RKO (cell line): ENCODE results near the gene TOR1B.
"Not testable (repeated sequence)": the region's sequence is repeated elsewhere in the genome, so short reads cannot be mapped to it uniquely, and the experiment has no call there.

Experiments used
- DNase-seq: peaks from one replicate; pipeline ENCODE4 v3.0.0-alpha.2; 2016; ENCODE audit warnings: low spot score

The TOR1B gene, protein sequence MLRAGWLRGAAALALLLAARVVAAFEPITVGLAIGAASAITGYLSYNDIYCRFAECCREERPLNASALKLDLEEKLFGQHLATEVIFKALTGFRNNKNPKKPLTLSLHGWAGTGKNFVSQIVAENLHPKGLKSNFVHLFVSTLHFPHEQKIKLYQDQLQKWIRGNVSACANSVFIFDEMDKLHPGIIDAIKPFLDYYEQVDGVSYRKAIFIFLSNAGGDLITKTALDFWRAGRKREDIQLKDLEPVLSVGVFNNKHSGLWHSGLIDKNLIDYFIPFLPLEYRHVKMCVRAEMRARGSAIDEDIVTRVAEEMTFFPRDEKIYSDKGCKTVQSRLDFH

DNA sequence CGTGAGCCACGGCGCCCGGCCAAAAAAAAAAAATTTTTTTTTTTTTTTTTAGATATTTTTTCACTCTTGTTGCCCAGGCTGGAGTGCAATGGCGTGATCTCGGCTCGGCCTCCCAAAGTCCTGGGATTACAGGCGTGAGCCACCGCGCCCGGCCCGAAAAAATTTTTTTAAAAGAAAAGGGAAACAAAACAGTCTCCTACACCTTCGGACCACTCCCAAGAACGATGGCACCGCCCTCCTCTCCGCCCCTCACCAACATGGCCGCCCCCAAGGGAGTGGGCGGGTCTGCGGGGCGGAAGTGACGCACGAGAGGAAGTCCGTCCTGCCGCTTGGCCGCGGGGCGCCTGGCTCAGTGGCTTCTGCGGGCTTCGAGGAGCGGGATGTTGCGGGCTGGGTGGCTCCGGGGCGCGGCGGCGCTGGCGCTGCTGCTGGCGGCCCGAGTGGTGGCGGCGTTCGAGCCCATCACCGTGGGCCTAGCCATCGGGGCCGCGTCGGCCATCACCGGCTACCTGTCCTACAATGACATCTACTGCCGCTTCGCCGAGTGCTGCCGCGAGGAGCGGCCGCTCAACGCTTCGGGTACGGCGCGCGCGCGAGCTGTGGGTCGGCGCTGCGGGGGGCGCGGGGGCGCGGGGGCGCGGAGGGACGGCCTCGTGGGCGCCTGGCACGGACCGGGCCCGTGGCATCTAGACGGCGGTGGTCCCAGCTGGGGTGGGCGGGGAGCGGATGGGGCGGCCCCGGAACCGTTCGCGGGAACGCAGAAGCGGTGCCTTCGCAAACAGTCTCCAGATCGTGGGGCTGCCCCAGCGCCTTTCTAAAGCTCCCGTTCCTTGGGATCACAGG lies at the start of gene TOR1B:
TSS of gene TOR1B (plus strand) at position 352 of the 843 bp plus-strand sequence. CDS start at position 381, 29 bp downstream.
- peak; percentile 96 for DNase-seq

DNA sequence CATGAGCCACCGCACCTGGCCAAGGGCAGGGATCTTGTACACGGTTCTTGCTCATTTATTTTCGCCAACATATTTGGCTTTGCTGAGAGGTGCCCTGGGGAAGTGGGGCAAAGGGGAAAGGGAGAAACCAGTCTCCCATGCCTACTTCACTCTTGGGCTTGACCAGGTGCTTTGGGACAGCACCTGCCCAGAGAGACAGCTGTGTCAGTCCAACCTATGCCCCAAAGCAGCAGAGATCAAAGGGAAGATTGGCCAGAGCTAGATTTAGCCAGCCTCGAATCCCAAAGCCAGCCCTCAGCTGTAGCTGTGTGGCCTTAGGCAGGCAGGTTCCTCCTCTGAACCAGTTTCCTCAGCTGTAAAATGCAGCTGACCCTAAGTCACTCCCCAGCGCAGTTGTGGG lies 47.8 kb upstream of the TOR1B start:
- DNase-seq: no peak

DNA sequence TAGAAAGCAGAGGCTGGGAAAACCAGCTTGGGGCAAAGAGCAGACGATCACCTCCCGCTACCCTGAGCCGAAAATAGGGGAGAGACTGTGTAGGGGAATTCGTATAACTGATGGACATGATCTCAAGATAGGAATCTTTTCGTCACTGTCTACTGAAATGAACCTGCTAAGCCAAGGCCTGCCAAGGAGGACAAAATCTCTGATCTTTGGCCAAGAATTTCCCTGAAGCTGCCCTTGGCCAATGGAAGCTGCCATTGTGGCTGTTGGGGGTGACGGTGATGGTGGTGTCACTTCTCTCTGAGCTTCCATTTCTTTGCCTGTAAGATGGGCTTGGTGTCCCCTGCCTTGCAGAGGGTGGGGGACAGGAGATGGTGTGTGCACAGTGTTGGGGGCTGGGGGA lies 46.8 kb upstream of the TOR1B start:
- no peak for DNase-seq

DNA sequence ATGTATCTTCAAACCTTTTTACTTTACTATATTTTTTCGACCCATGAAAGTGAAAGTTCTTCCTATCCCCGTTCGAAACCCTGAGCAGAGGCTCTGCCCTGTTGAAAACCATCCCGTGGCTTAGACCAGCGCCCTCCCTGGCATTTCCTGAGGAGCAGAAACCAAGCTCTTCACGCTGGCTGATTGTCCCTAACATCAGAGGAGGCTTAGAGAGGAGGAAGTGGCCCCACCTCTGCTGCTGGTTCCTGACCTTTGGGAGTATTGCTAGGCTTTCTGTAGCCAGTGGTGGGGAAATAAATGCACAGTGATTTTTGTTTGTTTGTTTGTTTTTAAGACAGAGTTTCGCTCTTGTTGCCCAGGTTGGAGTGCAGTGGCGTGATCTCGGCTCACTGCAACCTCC lies 45.9 kb upstream of the TOR1B start:
- DNase-seq: no peak

DNA sequence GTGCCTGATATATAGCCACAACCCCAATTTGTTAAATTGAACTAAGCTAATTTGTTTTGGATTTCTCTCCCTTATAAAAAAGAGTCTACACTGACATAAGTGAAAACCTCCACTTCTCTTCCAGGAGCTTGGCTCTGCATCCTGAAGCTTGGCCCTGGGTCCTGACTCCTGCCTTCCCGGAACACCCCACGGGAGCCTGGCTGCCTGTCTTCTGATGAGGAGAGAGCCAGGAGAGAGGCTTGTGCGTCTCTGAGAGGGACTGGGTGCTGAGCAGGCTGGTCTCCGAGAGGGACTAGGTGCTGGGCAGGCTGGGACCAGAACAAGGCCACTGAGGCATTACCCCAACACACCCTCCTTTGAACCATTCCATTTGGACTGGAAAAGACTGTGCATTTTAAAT lies 43.7 kb upstream of the TOR1B start:
- no peak for DNase-seq

DNA sequence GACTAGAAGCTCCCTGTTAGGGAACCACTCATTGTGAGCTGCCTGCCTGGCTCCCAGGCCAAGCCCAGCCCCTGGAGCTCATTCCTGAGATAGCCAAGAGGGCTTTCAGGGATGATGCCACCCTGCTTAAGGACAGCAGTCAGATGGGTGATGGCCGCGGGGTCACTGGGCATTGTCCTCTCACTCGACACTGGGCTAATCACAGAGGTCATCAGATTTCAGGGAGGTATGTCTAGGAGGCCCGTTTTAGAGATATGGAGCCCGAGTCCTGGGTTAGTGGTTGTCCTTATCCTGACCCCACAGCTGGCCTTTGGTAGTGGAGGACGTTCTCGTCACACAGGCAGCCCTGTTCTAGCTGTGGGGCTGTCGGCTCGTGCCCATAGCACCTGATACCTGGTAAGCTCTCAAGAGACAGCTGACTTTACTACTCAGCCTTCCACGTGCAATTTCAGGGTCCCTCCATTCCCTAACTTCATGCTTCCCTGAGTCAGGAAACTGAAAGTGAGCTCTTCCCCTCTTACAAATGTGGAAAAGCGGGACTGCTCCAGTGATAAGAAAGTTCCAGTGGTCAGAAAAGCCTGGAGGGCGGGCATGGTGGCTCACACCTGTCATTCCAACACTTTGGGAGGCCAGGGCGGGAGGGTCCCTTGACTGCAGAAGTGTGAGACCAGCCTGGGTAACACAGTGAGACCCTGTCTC lies 43.0 kb upstream of the TOR1B start:
- DNase-seq: no peak

DNA sequence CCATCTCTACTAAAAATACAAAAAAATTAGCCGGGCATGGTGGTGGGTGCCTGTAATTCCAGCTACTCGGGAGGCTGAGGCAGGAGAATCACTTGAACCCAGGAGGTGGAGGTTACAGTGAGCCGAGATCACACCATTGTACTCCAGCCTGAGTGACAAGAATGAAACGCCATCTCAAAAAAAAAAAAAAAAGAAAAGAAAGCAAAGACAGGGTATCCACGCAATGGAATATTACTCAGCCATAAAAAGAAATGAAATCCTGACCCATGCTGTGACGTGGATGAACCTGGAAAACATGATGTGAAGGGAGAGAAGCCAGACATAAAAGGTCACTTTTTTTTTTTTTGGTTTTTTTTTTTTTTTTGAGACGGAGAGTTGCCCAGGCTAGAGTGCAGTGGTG lies 42.2 kb upstream of the TOR1B start:
- not testable (repeated sequence) for DNase-seq

DNA sequence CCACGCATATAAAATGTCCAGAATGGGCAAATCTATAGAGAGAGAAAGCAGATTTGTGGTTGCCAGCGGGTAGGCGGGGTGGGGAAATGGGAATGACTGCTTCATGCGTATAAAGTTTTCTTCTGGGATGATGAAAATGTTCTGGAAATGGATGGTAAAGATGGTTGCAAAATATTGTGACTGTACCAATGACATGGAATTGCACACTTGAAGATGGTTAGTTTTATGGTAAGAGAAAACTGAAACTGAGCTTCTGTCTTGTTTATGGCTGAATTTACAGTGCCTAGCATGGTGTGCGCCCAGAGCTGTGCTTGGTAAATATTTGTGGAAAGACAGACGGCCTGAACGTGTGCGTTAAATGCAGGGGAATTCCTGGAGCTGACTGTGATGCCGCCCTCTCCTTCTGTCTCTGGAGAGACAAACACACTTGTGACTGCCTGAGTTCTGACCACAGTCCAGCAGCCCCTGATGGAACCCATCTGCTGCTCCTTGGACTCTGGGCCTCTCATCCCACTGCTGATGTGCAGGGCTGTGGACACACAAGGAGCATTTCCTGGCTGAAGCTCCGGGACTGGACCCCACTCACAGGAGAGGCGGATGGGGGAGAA lies 41.6 kb upstream of the TOR1B start:
- DNase-seq: no peak

DNA sequence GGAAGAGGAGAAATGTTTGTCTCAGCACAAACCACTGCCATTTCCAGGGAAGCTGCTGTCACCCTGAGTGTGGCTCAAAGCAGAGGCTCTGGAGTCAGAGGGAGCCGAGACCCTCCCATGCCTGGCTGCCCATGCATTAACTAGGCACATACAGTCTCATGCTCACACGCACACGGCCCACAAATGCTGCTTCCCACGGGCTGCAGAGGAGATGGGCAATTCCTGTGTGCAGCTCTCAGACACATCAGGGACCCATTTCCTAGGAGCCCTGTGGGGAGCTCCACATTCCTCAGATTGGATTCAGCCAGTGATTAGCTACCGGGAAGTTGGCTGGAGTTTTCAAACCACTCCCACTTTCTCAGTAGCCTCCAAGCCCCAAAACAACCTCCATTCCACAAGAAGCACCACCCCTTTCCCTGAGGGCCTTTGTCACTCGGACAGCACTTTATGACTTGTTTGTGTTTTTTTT lies 41.0 kb upstream of the TOR1B start:
- DNase-seq: no peak

DNA sequence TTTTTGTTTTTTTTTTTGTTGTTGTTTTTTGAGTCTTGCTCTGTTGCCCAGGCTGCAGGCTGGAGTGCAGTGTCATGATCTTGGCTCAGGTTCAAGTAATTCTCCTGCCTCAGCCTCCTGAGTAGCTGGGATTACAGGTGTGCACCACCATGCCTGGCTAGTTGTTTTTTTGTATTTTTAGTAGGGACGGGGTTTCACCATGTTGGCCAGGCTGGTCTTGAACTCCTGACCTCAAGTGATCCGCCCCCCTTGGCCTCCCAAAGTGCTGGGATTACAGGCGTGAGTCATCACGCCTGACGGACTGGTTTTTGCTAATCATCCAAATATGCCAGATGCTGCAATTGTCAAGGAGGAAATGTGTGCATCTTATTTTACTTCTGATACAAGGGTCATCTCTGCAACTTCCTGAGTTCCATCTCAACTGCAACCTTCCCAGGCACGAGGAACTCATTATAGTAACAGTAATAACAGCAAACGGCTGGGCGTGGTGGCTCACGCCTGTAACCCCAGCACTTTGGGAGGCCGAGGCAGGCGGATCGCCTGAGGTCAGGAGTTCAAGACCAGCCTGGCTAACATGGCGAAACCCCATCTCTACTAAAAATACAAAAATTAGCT lies 40.5 kb upstream of the TOR1B start:
- DNase-seq: peak; percentile 90

DNA sequence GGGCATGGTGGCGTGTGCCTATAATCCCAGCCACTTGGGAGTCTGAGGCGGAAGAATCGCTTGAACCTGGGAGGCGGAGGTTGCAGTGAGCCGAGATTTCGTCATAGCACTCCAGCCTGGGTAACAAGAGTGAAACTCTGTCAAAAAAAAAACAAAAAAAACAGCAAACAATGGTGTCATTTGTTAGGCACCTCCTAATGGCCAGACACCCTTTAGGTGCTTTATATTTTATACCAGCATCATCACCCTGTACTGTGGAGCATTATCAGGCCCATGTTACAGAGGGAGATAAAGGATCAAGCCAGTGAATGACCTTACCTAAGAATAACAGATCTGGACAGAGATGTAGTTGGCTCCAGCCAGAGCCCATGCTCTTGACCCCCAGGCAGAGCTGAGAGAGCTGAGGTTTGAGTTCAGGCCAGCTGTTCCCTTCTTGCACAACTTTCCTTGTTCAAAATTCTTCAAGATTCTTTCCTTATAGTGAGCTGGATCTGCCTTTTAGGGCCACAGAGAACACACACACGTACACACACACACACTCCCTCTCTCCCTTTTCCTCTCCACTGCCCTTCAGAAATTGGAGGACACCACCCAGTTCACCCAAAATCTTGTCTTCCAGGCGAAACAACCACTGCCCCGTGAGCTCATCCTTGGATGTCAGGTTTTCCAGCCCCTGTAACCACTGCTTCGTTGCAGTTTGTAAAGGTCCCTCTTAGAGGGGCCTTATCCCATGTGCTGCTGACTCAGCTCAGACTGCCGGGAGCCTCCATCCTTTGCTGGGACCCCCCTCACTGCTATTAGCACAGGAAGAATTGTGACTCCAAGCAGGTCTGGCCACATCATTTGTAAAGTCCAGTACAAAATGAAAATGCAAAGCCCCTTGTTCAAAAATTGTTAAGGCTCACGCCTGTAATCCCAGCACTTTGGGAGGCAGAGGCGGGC lies 39.7 kb upstream of the TOR1B start:
- no peak for DNase-seq

DNA sequence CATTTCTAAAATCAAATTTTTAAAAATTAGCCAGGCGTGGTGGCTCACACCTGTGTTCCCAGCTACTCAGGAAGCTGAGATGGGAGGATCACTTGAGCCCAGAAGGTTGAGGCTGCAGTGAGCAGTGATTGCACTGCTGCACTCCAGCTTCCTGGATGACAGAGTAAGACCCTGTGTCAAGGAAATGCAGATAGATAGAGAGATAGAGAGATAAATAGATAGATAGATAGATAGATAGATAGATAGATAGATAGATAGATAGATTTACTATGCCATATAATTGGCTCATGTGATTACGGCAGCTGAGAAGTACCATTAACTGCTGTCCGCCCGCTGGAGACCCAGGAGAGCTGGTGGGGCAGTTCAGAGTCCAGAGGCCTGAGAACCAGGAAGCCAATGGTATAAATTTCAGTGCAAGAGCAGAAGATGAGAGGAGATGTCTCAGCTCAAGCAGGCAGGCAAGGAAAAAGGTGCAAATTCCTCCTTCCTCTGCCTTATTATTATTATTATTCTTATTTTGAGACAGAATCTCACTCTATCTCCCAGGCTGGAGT lies 37.1 kb upstream of the TOR1B start:
- DNase-seq: no peak

DNA sequence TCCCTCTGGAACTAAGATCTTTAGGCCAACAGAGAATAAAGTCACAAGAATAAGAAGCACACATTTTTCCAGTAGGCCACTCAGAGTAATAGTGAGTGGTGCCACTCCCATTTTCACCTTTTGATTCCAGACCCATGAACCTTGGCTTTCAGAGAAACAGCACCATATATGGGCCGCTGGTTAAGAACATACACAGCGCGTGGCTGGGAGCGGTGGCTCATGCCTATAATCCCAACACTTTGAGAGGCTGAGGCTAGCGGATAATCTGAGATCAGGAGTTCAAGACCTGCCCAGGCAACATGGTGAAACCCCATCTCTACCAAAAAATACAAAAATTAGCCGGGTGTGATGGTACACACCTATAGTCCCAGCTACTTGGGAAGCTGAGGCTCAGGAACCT lies 34.5 kb upstream of the TOR1B start:
- DNase-seq: no peak

DNA sequence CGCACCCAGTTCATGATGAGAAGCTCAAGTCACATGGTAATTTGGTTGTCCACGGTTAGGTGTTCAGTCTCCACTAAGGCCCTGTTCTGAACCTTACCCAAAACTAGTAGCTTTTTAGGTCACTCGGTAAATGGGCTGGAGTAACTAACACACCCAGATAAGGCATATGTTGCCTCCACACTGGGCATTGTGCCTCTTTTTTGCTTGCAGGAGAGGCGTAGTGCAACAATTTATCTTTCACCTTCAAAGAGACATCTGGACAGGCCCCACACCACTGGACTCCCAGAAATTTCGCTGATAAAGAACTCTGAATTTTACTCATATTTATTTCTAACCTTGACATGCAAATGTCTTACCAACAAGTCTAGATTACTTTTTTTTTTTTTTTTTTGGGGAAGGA lies 33.3 kb upstream of the TOR1B start:
- DNase-seq: no peak

DNA sequence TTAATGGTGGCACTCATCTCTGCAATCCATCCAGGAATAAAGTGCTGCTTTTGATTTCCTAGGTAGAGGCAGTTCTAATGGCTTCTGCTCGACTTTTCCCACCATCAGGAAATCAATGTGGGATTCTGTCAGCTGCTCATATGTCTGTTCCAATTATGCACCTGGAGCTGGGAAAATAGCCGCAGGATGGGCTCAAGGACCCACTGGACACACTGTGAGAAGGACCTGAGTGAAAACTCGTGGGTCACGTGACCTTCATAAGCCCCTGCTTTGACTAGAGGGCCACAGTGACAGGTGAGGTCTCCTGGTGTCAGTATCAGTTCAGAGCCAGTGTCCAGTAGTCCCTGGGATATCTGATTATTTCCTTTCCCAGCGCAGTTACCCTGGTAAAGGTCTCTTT lies 32.2 kb upstream of the TOR1B start:
- DNase-seq: no peak

DNA sequence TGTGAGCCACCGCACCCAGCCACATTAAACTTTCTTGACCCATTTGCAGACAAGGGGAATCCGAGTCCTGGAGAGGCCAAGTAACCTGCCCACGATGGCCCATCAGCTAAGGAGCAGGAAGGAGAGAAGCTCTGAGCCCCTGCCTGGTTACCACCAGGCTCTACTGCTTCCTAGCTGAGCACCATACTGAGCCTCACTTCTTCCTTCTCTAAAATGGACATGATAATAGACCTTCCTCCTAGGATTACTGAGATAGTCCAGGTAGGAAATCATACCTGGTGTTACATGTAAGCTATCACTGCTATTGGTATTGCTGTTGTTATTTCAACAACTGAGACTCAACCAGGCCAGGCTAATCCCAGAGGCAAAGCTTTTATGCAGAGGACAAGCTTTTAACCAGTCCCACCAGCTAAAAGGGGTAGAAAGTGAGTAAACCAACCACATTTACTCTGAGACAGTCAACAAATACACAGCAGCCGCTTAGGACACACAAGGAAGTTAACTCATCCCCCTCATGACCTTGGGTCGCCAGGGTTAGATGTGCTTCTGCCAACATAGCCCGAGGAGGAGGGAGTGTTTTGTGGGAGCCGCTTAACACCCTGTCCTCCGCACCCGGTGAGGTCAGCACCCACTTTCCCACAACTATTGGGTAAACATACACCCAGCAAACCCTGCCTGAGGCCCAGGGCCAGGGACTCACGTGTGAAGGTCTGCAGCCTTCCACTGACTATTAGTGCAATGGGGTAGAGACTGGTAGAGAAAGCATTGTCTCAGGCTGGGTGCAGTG lies 29.5 kb upstream of the TOR1B start:
- DNase-seq: no peak

DNA sequence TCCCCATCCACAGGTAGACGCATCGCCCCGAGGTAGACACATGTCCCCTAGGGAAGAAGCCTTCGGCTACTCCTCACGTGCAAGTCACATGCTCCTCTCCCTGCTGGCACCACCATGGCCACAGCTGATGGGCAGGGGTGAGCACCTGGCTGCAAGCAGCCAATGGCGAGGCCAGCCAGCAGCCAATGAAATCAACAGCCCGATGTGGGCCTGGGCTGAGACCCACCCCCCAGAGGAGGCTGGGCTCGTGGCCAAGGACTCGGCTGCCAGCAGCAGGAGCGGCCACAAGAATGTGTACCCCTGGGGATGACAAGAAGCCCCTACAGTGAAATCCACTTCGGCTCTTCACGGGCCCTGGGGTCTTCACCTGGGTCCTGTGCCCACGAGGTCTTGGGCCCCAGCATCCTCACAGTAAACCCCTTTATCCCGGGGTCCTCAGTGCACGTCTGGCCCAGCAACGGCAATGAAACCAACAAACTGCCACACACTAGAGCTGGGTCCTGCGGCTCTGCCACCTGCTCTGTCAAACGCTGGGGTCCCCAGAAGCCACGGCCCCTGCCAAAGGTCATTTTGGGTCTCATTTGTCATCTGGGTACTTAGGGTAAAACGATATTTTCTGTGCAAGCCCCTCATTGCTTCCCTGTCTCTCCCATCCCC lies 28.1 kb upstream of the TOR1B start:
- DNase-seq: no peak

DNA sequence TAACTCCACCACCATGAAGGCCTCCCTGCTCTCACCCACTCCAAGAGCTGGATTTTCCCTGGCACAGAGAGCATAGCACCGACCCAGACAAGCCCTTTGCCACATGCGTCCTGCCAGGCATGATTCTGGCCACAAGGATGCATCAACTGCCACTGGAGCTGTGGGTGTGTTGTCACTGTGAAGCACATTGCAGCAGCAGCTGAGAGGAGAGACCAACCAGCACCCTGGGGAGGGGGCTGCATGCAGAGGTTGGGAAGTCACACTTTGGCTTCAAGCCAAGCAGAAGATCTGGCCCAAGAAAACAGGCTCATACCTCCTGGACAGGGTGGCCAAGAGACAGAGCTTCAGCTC lies 27.6 kb upstream of the TOR1B start:
- DNase-seq: no peak

DNA sequence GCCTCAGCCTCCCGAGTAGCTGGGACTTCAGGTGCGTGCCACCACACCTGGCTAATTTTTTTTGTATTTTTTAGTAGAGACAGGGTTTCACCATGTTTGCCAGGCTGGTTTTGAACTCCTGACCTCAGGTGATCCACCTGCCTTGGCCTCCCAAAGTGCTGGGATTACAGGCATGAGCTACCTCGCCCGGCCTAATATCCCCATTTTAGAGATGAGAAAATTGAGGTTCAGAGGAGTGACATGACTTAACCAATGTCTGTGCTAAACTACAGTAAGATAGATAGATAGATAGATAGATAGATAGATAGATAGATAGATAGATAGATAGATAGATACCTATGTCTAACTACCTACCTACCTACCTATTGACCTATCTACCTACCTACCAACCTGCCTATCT lies 26.9 kb upstream of the TOR1B start:
- DNase-seq: not testable (repeated sequence)
